Stimulated activated CD4-positive, alpha-beta T cell treated with anti-CD3 and anti-CD28 coated beads, Interleukin-1b, Interleukin-23, amount 100 ng/mL, for 48 hours (primary cell): ENCODE data around the gene FBXL16.
A peak's percentile ranks its signal among the peaks of the same experiment; 100 is the strongest.
"Not testable (repeated sequence)": the region's sequence is repeated elsewhere in the genome, so short reads cannot be mapped to it uniquely, and the experiment has no call there.

Source experiments
- DNase-seq: peaks from one replicate; pipeline ENCODE4 v3.0.0-alpha.2; 2020

FBXL16 gene

DNA sequence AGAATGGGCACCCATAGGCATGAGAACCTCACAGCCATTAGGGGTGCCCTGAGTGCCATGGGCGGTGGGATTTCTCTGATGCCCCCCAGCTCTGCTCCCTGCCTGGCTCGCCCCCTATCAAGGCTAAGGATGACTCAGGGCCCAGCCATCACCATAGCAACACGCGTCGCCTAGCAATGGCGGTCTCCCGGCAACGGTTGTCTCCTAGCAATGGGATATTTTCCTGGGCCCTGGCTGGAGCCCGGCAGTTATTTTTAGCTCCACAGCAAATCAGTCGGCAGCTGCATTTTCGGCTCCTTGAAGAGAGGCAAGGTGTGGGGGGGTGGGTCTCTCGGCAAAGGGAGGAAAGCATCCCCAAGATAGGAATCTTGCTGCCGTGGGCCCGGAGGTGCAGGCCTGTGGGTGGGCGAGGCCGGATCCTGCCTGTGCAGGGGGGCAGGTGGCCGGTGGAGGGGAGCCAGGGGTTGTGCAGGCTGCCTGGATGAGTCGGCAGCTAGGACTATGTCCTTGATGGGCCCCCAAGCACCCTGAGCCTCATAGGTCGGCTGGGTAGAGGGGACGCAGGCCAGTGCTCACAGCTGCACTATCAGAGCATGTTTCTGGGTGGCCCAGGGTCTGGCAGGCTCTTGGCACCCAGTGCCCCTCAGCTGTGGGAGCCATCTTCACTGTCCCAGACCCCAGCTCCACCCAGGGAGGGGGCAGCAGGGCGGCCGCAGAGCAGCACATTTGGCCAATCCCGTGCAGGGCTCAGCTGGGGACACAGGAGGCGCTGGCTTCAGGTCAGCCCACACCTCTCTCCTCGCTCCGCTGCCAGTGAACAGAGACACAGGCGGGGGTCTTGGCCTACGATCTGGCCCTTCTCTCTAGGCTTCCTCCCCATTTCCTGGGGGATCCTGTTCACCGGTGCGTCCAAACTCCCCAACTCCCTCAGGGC is 4.2 kb upstream of the FBXL16 start:
- DNase-seq = no peak

- DNase-seq = no peak
Measured at GRCh38 chr16:708959-709358, 3.4 kb upstream of the FBXL16 start.

- no peak for DNase-seq
Measured at GRCh38 chr16:708019-708418, 2.4 kb upstream of the FBXL16 start.

DNA sequence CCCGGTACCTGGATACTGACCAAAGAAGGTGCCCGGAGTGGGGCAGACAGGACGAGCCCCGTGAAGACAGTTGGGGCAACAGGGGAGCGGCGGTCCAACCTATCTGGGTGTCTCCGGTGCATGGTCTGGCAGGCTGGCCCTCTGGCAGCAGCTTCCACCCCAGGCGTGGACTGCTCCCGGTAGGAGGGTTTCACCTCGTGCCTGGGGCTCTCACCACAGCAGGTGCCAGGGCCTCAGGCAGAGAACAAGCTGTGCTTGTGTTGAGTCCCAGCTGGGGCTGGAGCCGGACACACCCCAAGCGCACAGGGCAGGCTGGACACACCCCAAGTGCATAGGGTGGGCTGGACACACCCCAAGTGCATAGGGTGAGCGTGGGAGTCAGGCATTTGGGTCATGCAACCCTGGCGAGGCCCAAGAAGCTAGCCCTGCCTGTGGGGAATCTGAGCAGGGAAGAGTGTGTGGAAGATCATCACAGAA is 1.5 kb upstream of the FBXL16 start:
- DNase-seq = no peak

DNA sequence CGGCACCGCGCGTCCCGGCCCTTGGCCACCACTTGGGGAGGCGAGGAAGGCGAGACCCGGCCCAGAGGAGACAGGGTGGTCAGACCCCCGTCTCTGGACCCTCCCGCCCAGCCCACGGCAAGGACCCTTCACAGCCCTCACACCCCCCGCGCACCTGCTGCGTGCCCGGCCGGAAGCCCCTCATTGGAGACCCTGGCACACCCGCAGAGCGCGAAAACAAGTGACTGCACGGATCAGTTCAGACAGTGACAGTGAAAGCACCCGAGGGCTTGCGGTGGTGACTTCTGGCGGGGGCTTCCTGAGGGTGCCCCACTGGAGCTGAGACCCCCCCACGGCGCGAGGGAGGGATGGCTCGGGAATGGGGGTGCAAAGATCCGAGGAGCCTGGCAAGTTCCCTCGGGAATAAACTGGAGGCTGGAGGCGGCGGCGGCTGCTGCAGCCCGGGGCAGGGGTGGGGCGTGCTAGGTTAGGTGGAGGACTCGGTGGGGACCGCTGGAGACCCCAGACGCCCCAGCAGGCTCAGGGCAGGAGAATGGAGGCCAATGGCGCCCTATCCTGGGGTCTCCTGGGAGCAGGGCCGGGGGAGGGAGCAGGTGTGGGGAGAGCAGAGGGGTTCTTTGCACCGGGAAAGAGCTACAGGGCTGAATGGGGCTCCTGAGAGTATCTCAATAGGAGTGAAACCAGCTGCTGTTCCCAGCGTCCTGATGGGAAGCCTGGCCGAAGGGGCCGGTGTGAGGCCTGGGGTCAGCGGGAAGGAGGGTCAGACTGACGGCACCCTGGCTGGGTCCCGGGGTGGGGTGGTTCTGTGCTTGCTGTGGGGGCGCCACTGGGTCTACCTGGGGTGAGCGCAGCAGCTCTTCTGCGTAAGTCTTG is 824 bp upstream of the FBXL16 start:
- DNase-seq = no peak

DNA sequence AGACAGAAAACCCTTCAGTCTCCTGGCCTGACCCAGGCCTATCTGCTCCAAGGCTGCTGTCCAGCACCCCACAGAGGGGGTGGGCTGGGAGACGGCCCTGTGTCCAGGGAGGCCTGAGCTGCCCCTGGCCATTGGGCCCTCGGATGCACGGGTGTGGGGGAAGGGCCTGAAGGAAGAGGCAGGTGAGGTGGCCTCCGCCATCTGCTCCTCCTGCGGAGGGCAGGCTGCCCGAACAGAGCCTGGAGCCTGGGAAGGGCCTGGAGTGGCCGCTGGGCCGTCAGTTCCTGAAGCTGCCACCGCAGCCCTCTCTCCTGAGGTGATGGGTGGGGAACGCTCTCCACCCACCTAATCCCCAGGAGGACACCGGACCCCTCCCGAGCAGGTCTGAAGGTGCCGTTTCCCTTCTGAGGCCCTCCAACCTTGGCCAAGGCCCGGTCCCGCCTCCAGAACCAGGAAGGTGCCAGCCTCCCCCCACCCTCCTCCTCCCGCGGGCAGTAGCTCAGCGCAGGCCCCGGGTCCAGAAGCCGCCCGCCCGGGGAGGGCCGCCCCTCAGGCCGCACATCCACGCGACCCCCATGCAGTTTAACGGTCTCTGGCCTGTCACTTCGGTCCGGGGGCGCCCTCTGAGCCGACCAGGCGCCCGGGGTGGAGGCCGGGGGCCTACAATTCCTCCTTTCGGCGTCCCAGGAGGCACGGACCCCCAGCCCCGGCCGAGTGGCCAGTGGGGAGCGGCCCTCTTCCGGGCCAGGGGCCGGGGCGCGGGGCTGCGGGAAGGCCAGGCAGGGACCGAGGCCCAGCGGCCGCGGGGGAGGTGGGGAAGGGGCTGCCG is 835 bp downstream of the FBXL16 start:
- DNase-seq = no peak

- no peak for DNase-seq
Measured at GRCh38 chr16:704047-704446, 1.6 kb downstream of the FBXL16 start.

- no peak for DNase-seq
Measured at GRCh38 chr16:703406-703805, 2.2 kb downstream of the FBXL16 start.

GRCh38 chr16:702341-702740 is 3.3 kb downstream of the FBXL16 start:
- no peak for DNase-seq

- no peak for DNase-seq
Measured at GRCh38 chr16:700684-701584, 4.7 kb downstream of the FBXL16 start.

- DNase-seq = no peak
Measured at GRCh38 chr16:698911-699671, 6.5 kb downstream of the FBXL16 start.

DNA sequence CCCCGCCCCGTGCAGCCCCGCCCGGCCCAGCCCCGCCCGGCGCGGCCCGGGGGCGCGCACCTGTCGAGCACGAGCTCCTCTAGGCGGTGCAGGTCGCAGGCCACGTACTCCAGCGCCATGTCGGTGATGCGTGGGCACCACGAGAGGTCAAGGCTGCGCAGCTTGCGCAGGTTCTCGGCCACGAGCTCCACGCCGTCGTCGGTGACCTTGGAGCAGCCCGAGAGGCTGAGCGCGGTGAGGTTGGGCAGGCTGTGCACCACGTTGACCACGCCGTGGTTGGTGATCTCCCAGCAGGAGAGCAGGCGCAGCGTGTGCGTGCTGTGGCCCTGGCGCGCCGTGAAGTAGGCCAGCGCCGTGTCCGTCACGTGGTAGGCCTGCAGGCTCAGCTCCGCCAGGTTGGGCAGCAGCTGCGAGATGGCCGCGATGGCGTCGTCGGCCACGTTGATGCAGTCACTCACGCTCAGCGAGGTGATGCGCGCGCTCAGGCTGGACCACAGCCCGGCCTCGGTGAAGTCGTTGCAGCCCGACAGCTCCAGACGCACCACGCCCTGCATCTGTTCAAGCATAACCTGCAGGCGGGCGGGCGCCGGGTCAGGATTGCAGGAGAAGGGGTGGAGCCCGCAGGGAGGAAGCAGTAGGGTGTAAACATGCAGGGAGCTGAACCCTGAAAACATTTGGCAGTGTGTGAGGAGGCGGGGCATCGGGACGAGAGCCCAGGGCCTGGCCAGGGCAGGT is 10.1 kb downstream of the FBXL16 start:
- peak; percentile 74 for DNase-seq

DNA sequence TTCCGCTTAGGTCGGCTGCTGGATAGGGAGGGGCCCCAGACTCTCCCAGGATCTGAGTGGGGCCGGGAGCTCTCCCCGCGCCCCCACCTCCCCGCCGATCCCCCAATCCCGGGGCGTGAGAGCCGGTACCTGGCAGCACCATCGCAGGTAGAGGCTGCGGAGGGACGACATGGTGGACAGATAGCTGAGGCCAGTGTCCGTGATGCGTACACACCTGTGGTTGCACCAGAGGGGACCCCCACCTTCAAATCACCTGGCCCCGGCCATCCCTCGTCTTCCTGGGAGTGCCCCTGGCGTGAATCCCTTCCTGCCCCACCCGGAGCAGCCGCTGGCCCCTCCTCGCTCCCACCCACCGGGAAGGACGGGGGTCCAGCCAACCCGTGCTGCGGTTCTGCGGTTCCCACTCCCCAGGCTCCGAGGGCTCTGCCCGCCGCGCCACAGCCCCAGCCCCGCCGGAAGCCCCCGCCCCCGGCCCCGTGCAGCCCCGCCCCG is 10.7 kb downstream of the FBXL16 start:
- DNase-seq = no peak

DNA sequence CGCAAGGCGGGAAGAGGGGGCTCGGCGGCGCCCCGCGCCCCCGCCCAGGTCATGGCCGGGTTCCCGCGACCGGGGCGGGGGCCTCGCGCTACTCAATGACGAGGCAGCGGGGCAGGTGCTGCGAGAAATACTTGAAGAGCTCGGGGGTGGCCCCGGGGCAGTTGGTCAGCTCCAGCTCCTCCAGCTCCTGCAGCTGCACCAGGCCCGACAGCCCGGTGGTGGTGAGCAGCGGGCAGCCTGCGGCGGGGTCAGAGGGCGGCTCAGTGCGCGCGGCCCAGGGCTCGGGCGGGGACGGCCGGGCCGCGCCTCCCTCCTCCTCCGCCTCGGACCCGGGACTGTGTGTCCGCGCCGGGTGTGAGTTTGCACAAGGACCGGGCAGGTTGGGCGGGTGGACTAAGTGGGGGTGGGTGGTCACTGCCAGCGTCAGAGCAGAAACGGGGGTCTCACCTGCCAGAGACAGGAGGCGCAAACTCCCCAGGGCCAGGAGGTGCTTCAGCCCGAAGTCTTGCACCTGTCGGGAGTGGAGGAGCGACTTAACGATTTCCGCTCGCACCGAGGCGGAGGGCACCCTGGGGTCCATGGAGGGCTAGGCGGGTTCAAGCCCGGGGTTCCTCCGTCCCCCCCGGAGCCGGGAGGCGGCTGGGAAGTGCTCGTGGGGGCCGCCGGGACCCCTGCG is 11.3 kb downstream of the FBXL16 start:
- no peak for DNase-seq

DNA sequence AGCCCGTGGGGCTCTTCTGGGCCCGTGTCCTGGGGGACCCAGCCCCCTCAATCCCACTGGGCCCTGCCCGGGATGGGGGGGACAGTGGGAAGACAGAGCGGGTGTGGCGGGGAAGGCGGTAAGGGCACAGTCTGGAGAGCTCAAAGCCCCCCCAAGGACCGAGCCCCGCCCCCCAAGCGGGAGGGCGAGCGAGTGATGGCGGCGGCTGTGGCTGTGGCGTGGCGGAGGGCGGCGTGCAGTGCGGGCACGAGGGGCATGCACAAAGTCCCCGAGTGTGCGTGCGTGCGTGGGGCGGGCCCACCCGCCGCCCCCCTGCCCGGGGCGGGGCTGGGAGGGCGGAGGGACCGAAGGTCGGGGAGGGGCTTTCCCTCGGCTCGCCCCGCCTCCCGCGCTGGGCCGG is 11.8 kb downstream of the FBXL16 start:
- no peak for DNase-seq

- DNase-seq = no peak
Measured at GRCh38 chr16:693364-693763, 12.2 kb downstream of the FBXL16 start.

GRCh38 chr16:692356-693108 is 13.1 kb downstream of the FBXL16 start:
- DNase-seq = no peak

DNA sequence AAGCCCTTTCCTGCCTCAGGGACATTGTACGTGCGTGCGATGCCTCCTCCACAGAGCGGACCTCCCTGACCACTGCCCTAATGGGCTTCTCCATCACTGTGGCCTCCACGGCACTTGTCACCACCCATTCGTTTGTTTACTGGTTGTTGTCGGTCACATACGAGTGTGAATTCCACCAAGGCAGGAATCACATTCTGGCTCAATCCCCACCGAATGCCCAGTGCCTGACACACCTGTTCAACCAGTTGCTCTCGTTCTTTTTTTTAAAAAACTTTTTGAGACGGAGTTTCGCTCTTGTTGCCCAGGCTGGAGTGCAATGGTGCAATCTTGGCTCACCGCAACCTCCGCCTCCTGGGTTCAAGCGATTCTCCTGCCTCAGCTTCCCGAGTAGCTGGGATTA is 14.4 kb downstream of the FBXL16 start:
- not testable (repeated sequence) for DNase-seq
